HG03095 (cell line): ENCODE results near the gene PPP1R36.
"Not testable (repeated sequence)": the region's sequence is repeated elsewhere in the genome, so short reads cannot be mapped to it uniquely, and the experiment has no call there.

Source experiments
- ATAC-seq: cut with Tn5 transposase; IDR thresholded peaks from one replicate; pipeline ENCODE4 v1.9.1; 2021; ENCODE audit warnings: moderate library complexity; ENCODE audit not compliant: unreplicated experiment

PPP1R36 gene

DNA sequence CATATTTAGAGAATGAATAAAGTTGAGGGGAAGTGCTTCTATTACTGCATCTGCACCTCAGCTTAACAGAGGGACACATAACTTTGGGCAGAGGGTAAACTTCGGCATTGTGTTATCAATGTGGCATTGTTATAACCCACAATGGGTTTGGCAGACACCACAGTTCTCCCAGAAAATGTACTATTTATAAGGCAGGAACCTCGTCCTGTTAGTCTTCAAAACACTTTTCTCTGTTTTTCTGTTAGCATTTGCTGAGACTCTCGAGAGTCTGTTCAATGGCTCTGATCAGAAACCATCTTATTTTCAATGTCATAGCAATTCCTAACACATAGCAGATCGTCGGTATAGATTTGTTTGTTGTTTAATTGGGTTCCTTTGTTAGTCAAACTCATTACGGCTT, 13.9 kb downstream of the PPP1R36 start:
- ATAC-seq: no peak

DNA sequence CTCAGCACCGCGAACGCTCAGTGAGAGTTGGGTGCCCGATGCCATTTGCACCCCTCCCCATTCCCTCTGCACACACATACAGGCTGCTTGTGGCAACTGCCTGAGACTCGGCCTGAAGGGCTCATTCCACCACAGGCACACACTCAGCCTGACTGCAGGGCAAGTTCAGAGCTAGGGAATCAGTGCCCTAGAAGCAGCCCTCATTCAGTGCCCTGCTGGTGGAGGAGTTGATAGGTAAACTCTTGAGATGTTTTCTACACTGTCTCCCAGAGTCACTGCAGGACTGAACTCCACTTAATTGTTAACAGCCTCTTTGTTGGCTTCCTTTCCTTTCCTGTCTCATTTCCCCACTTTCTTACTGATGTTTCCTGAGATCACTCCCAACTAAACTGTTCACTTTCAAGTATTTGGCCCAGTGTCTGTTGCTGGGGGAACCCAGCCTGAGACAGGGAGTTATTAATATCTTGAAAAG, 16.9 kb downstream of the PPP1R36 start:
- ATAC-seq: no peak

DNA sequence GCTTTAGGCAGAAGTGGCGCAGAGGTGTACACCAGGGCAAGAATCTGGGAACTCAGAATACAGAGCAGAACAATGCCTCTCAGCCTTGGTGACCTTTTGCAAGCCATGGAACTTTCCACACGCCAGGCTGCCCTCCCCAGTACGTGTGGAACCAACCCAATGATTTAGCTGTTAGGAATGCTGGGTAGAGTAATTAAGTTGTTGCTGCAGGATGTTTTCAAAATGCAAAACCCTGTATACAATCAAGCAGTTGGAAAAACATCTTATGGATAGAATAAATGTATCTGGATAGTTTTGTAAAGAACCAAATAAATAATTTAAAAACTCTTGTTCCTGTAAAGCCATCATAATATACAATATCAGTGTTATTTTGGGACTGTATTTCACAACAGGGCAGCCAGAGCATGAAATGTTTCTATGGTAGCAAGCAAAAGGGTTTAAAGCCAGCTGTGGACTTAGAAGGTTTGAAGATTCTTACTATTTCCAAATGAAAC, 19.4 kb downstream of the PPP1R36 start:
- no peak for ATAC-seq

- ATAC-seq: not testable (repeated sequence)
Measured at GRCh38 chr14:64569646-64570045, 19.9 kb downstream of the PPP1R36 start.

- no peak for ATAC-seq
Measured at GRCh38 chr14:64572386-64573104, 22.8 kb downstream of the PPP1R36 start.

DNA sequence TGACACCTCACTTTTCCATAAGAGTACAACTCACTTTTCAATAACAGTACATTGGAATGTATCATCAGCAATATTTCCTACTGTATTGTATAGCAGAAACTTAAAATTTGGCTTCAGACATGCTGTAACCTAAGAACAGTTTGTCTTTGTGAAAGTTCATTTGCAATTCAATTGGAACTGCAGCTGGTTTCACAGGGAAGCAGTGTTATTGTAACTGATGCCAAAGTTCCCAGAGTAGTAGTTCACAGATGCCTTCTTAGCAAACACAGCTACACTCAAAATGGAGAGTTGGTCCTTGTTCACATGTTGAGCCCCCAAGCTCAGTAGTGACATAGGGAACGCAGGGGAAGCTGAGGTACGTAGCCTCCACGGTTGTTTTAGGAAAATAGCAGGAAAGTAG, 23.3 kb downstream of the PPP1R36 start:
- ATAC-seq: no peak

GRCh38 chr14:64574371-64575107, 24.8 kb downstream of the PPP1R36 start:
- no peak for ATAC-seq

DNA sequence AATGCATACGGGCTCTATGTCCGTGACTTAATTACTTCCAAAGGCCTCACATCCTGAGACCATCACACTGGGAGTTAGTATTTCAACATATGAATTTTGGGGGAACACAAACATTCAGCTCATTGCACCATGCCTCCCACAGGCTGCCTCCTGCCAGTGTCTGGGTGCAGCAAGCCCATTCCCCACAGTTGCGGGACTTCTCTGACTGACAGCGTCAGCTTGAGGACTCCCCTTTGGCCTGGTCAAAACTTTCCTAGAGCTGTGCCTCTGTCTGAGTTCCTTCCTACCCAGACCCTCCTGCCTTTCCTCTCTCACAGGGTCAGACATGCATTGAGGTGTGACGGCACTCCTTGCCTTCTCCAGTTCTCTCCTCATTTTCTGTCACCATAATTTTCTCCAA, 27.4 kb downstream of the PPP1R36 start:
- no peak for ATAC-seq

- ATAC-seq: no peak
Measured at GRCh38 chr14:64580467-64580866, 30.7 kb downstream of the PPP1R36 start.

DNA sequence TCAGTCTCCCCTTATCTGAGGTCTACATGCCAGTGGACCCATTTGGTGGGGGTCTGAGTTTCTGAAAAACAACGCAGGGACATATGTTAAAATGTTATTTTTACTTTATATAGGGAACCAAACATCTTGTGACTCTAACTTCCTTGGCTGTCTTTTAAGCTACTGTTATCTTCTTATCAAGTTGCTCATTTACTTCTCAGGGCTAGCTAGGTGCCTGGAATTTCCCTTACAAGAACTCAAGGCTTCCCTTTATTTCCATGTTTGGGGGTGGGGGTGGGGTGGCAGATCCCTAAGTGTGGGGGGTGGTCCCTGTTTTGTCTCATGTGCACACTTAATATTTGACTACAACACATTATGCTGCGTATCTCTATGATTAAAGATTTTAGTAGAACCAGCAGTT, 31.6 kb downstream of the PPP1R36 start:
- ATAC-seq: no peak

GRCh38 chr14:64581817-64582216, 32.1 kb downstream of the PPP1R36 start:
- no peak for ATAC-seq

GRCh38 chr14:64584190-64584589, 34.4 kb downstream of the PPP1R36 start:
- ATAC-seq: no peak

- ATAC-seq: no peak
Measured at GRCh38 chr14:64591809-64592208, 42.0 kb downstream of the PPP1R36 start.

DNA sequence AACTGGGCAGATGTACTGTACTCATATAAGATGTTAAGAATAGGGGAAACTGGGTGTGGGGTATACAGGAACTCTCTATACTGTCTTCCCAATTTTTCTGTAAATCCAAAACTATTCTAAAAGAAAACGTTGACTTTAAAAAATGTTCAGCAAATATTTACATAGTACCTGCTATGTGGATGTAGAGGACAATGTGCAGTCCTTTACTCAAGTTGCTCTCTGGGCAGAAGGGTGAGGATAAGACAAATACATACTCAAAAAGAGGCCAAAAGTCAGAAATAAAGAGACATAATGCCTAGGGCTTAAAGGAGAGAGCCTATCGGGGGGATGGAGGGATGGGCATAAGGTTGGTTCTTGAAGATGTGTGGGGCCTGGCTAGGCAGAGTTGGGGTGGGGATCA, 44.7 kb downstream of the PPP1R36 start:
- ATAC-seq: no peak

DNA sequence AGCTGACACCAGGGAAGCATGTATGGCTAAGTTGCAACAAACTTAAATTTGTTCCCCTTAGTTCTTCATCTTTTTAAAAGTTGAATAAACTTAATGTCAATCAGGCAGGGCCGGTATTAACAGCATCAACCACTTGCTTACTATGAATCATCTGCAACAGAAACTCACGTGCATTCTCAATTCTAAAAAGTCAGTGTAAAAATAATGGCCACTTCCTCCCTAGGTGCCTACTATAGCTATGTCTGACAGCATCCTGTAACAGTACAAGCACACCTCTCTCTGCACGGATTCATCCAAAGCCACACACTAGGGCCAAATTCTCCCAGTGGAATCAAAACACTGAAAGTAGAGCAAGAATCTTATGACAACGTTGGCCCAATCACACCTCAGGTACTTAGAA, 48.6 kb downstream of the PPP1R36 start:
- ATAC-seq: peak; percentile 66

- ATAC-seq: no peak
Measured at GRCh38 chr14:64601571-64601970, 51.8 kb downstream of the PPP1R36 start.

DNA sequence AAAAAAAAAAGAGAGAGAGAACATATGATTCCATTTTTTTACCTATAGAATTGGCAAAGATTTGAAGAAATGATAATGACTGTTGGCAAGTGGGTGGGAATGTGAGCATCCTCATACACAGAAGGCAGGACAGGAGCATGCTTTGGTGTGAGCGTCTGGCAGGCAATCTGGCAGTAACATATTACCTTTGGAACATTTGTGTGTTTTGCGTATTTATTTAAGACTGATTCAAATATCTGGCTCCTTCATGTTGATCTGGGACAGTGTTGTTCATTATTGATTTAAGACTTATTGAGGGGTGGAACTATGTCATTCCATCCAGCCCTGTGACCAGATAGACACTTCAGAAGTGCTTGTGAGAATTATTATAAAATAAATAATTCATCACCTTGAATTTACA, 53.1 kb downstream of the PPP1R36 start:
- no peak for ATAC-seq

GRCh38 chr14:64604001-64604400, 54.2 kb downstream of the PPP1R36 start:
- no peak for ATAC-seq

DNA sequence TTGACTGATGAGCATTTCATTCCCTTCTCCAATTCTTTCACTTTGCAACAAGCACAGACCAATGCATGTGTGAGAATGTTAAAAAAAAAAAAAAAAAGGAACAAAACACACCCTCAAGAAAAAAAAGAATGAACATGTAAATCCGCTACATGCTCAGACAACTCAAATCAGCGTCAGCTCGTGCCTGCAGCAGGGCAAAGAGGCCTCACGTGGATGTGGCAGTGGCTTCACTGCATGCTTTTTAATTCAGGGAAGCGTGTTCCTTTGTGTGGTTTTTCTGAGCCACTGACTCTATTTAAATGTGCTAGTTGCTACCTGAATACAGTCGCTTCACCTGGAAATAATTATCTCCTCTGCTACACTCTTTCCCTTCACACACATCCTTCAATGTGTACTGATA, 55.1 kb downstream of the PPP1R36 start:
- ATAC-seq: no peak

- no peak for ATAC-seq
Measured at GRCh38 chr14:64605926-64606685, 56.3 kb downstream of the PPP1R36 start.

- ATAC-seq: no peak
Measured at GRCh38 chr14:64610049-64610746, 60.4 kb downstream of the PPP1R36 start.
